ENCODE data around the gene TIMM22. TPM values are rescaled to one million over a fixed set of nuclear protein-coding genes. Genes with fewer than 3 reads are reported as not detected.

TIMM22 gene
- total and polyA plus RNA-seq, 2 of the 13 experiments (the other 11 are each of a cell fraction or from before 2014, with no cell fraction given) = 6.2 to 15.5 TPM

GRCh38 chr17:979539-980405, 17.2 kb upstream of the TIMM22 start, which contains the start of gene NXN (continued):
- TF ChIP-seq ZNF687 (CRISPR knock-in tag; IDR thresholded peaks at IDR 0.05) (peak; percentile 58), ZBTB26 (CRISPR knock-in tag; IDR thresholded peaks at IDR 0.05; ENCODE audit: borderline replicate concordance) (no peak; the same call in 1 of the 2 replicates), MAFK (conservative IDR thresholded peaks at IDR 0.05 in 1 of 2, IDR thresholded peaks at IDR 0.05 in 1 of 2; ENCODE audit: low read length in 2 of 2) (no peak), HIVEP1 (CRISPR knock-in tag; IDR thresholded peaks at IDR 0.05) (no peak), TP53 (CRISPR knock-in tag; conservative IDR thresholded peaks at IDR 0.05) (no peak), ZBTB4 (CRISPR knock-in tag; IDR thresholded peaks at IDR 0.05; ENCODE audit: borderline replicate concordance) (no peak), ZNF674 (CRISPR knock-in tag; IDR thresholded peaks at IDR 0.05; ENCODE audit: low read depth) (no peak), SNAPC5 (CRISPR knock-in tag; IDR thresholded peaks at IDR 0.05; ENCODE audit: borderline replicate concordance) (no peak), NCOR1 (IDR thresholded peaks at IDR 0.05; ENCODE audit: borderline replicate concordance, low read length) (no peak), ZMYM4 (CRISPR knock-in tag; IDR thresholded peaks at IDR 0.05) (no peak), ZFYVE20 (CRISPR knock-in tag; IDR thresholded peaks at IDR 0.05; ENCODE audit: borderline replicate concordance, low read depth) (no peak), PCBP1 (IDR thresholded peaks at IDR 0.05; ENCODE audit: borderline replicate concordance, low read depth, low read length) (no peak), ZNF7 (CRISPR knock-in tag; IDR thresholded peaks at IDR 0.05) (no peak), ZNF20 (CRISPR knock-in tag; IDR thresholded peaks at IDR 0.05) (no peak), RFXAP (CRISPR knock-in tag; IDR thresholded peaks at IDR 0.05; ENCODE audit: borderline replicate concordance) (peak; percentile 60; the same call in 1 of the 2 replicates)
